NCI-H2107 (cell line): ENCODE results near the gene BMP7.
"Not testable (repeated sequence)": the region's sequence is repeated elsewhere in the genome, so short reads cannot be mapped to it uniquely, and the experiment has no call there.

Source experiments
- DNase-seq: peaks from one replicate; lab custom pipeline; 2025; lab: John Stamatoyannopoulos, UW

The BMP7 gene

DNA sequence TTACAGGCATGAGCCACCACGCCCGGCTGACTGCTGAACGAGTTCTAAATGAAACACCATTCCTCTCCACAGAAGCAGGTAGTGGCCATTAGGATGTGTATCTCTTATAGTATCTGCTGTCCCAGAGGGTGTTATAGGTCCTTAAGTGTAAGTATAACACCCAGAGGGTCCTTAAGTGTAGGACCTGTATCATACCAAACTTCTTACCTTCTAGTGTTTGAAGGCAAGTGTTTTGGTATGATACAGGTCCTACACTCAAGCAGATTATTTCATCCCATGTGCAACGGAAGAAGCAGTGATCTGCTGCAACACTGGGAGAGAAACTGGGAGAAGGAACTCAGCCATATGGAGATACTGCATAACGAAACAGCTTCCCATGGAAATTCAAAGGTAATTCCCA, 17.4 kb downstream of the BMP7 start:
- DNase-seq, result no peak

DNA sequence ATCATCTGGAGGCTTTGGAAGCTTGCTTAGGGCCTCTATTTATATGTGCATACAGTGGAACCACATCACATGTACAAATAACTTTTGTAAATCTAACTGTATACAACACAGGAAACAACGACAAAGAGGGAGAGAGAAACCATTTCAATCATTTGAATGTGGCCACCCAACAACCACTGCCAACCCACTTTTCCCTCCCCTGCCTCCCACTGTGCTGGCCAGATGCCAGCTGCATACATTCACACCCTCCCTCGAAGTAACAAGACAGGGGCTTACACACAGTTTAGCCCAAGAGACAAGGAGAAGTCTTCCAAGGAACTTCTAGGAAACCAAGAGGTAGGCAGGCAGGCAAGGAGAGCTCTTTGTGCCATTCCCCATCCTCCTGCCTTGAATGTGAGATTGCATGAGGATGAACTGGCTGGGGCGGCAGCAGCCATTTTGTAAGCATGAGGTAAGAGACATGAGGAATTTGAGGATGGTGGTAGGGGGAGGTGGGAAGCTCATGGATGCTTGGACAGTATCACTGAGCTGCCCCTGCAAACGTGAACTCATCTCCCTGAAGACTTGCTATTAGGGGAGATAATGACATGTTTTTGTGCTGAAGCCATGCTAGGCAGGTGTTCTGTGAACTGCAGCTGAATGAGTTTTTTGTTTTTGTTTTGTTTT, 18.2 kb downstream of the BMP7 start:
- DNase-seq, result no peak

DNA sequence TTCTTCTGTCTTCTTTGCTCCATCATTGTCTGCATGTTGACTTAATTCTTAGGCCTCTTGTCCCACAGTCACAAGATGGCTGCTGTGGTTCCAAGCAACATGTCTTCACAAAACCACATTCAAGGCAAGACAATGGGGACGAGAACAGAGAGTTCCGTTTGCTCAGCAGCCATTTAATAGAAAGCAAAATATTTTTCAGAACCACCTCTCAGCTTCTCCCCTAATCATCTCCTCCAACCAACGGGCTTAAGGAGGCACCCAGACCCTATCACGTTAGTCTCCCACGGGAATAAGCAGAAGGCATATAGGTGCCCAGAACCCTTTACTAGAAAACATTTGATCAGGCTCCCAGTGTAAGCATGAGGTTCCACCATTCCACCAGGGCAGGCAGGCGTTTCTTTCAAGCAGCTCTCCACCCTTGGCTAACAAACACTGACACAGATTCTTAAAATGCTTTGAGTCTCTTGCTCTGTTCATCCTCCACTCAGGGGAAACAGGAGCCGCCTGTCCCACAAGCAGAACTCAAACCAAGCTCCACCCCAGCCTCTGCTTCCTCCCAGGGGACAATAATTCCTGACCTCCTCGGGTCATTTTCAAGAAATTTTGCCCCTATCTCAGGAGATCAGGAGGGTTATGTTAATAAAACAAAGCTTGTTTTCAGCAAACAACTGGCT, 19.0 kb downstream of the BMP7 start:
- no peak for DNase-seq

DNA sequence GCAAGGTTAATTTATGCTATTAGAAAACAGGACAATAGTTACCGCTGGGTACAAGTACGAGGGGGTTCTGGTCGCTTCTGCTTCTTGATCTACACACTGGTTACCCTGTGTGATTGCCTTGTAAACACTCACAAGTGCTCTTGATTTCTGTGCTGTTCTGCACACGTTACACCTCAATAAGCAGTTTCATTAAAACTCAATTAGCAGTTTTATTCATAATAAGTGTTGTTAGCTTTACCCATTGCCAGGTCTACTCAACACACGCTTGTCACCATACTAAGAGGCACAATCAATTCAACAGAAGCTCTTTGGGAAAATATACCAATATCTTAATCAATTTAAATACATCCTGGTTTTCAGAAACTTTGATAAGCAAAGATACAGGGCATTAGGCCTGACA, 20.4 kb downstream of the BMP7 start:
- DNase-seq, result no peak

DNA sequence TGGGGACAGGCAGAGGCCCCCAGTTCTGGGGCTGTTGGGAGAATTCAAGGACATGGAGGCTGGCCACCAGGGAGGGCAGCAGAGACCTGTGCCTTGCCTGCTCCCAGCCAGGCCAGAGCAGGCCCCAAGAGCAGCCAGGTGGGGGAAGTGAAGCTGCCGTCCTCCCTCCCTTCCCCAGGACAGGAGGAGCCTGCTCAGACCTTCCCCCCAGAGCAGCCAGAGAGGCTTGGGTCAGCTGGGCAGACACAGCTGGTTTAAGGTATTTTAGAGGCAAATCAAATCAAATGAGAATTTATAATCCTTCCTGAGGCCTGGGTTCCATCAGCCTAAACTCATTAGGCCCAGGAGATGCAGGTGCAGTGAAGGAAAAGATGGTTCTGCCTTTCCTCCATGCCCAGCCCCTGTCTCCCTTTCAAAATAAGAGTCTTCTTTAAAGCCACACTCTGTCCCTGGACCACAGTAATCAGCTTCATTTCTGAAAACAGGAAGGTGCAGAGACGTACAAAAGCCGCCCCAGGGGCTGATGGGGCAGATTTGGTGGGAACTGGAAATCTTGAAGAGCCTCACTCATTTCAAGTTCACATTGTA, 21.7 kb downstream of the BMP7 start:
- no peak for DNase-seq

DNA sequence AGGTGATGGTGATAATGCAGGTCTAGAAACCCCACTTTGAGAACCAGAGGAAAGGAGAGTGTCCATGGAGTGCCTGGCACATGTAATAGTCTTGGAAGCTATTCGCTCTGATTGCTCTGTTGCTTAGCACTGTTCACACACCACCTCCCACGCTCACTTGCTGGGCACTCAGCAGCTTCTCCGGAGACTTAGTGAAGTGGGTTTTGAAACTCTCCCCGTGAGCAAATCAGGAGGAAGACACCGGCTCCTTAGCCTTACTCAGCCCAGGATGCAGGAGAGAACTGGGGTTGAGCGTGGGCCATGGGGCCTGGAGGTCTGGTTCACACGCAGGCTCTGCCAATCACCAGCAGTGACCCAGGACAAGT, 22.2 kb downstream of the BMP7 start:
- no peak for DNase-seq

DNA sequence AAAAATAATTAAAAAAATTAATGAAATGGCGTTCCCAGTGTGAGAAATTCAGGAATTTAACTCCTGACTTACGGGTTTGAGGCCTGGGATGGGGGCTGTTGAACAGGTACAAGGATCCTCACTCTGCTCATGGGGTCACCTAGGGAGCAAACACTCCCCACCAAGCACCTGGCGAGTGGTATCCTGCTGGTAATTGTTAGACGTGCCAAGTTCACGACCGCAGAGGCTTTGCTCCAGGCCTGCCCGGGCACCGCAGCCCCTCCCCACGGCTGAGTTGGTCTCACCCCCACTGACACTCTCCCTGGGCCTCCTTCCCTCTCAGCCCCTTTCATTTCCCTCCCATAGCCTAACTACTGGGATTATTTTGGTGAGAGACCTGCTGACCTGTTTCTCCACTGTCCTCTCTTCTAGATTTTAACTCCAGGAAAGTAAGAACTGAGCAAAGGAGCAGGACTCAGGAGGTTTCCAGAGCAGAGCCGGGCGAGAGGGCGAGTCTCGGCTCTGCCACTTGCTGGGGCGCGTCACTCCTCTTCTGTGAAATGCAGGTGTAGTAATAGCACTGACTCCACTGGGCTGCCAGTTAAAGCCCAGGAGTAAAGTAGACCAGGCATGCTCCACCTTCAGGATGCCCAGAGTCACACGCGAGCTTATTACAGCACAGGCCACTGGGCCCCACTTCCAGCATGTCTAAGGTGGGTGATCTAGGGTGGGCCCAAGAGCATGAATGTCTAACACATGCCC, 22.8 kb downstream of the BMP7 start:
- DNase-seq, result no peak

DNA sequence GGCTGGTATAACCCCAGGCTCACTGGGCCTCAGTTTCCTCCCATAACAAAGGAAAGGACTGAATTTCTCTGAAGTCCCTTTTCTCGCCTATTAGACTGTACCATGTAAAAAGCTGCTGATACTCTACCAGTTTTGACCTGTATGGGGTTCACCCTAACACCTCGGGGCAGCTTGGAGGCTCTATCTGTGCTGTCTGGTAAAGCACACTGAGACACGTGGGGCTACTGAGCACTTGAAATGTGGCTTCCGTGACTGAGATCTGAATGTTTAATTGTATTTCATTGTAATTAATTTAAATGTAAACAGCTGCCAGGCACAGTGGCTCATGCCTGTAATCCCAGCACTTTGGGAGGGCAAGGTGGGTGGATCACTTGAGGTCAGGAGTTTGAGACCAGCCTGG, 24.0 kb downstream of the BMP7 start:
- DNase-seq, result no peak

DNA sequence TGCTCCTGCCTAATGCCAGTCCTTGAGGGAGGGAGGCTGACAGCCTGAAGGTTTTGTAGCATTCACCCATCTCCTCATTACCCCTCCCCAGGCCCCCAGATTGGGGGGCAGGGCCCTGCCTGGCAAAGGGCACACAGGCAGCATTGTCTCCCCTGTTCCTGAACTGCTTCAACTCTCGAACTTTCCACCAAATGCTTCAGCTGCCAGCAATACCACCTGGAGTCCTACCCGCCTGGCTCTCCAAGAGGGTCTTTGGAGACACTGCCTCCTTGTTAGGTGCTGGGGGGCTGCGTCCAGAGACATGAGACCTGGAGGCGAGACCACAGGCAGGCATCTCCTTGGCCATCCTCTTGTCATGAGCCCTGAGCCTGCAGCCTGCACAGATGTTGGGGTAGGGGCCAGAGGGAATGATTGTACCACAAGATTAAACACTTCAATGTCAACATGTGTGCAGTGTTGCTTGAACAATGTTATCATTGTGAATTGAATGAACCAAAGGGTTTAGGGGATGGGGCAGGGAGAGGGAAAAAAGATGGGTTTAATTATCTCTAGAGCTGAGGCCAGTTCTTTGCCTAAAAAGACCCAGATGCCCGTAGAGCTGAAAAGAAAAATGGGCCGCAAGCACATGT, 25.0 kb downstream of the BMP7 start:
- no peak for DNase-seq

DNA sequence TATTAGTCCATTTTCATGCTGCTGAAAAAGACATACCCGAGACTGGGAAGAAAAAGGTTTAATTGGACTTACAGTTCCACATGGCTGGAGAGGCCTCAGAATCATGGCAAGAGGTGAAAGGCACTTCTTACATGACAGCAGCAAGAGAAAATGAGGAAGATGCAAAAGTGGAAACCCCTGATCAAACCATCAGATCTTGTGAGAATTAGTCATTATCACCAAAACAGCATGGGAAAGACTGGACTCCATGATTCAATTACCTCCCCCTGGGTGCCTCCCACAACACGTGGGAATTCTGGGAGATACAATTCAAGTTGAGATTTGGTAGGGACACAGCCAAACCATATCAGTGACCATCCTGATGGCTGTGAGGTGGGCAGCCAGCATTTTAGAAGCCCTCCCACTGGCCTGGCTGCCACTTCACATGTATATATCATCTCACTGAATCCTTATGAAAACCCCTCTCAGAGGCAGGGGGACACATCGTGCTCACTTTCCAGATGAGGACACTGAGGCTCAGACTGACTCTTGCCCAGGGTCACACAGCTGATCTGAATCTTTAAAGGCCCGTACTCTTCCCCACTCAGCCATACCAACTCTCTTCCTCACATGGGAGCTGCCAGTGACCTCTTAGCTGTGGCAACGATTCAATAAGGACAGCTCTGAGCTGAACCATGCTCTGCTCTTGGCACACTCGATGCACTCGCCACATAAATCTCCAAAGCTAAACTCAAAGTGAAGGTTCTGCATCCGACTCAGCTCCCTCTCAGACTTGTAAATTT, 25.7 kb downstream of the BMP7 start:
- no peak for DNase-seq

DNA sequence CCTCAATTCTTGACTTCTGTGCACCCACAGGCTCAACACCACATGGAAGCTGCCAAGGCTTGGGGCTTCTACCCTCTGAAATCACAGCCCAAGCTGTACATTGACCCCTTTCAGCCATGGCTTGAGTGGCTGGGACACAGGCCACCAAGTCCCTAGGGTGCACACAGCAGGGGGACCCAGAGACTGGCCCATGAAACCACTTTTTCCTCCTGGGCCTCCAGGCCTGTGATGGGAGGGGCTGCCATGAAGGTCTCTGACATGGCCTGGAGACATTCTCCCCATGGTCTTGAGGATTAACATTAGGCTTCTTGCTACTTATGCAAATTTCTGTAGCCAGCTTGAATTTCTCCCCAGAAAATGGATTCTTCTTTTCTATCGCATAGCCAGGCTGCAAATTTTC, 26.7 kb downstream of the BMP7 start:
- not testable (repeated sequence) for DNase-seq

DNA sequence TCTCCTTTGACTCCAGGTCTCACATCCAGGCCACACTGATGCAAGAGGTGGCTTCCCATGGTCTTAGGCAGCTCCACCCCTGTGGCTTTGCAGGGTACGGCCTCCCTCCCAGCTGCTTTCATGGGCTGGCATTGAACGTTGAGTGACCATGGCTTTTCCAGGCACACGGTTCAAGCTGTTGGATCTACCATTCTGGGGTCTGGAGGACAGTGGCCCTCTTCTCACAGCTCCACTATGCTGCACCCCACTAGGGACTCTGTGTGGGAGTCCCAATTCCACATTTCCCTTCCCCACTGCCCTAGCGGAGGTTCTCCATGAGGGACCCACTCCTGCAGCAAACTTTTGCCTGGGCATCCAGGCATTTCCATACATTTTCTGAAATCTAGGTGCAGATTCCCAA, 27.1 kb downstream of the BMP7 start:
- not testable (repeated sequence) for DNase-seq

DNA sequence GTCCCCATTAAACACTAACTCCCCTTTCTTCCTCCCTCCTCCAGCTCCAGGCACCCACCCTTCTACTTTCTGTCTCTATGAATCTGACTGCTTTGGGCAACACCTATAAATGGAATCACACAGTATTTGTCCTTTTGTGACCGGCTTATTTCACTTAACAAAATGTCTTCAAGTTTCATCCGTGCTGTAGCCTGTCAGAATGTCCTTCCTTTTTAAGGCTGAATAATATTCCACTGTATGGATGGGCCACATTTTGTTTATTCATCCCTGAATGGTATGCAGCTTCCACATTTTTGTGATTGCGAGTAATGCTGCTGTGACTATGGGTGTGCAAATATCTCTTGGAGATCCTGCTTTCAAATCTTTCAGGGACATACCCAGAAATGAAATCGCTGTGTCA, 28.4 kb downstream of the BMP7 start:
- DNase-seq, result no peak

DNA sequence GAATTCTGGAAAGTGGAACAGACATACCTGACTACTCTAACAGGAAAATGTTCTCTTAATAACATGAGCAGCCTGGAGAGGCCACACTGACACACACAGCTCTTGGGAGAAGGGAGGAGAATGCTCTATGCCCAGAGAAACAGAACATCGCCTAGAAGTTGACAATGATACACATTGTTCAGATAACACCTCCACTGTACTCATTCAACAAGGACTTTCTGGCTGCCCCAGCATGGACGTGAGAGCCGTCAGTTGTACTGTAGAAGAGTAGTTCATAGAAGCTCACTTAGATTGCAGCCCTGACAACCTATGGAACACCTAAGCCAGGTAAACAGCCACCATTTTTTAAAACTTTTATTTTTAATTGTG, 28.9 kb downstream of the BMP7 start:
- no peak for DNase-seq

DNA sequence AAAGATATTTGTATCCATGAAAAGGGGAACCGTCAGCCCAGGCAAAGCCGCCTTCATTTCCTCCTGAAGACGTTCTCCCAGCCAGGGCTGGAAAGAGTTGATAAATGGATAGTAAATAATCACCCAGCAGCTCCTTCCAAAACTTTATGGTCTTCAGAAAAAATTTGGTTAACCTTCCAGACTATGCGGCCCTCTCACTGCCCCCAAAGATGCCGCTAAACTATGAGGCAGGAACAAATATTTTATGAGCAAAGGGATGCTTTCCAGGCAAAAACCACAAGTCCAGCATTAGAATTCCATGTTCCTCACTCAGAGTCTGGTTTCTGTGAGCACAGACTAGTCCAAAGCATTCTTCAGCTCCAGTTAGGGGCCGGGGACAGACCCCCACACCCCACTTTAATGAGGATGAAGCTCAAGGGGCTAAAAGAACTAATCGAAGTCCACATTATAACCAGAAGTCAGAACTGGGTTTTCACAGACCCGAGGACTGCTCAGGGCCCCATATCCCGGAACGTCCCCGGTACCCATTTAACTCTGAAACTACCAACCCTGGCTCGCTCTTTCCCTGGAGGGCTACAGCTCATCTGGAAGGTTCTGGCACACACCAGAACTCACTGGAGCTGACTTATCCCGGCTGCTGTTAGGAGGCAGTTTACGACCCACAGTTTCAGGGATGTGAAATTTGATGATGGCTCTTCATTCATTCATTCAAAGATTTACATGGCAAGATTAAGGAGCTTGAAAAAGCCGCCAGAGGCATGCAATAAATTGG, 29.4 kb downstream of the BMP7 start:
- no peak for DNase-seq

DNA sequence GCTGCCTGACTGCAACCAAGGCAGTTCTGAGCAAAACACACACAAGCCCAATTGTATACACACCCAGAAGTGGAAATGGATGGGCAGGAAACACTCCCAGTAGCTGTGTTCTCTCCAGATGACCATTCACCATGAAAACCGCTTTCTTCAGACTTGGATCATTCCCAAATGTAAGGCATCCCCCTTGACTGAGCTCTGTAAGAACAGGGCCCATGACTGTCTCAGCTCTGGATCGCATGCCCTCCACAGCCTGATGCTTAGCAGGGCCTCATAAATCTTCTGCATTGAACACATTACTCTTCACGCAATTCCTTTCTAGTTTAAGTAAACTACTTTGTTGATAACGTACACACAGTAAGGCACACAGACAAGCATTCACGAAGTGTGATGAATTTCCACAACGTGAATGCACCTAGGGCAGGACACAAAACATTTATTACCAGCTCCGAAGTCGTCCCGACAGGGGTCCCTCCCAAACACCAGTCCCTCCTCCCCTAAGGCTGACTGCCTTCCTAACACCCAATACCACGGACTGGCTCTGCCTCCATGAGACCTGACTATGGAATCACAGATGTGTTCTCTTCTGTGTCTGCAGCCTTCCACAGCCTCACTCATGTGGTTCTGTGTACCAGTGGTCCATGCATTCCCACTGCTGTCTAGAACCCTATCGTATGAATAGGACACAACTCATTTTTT, 31.7 kb downstream of the BMP7 start:
- DNase-seq, result no peak

DNA sequence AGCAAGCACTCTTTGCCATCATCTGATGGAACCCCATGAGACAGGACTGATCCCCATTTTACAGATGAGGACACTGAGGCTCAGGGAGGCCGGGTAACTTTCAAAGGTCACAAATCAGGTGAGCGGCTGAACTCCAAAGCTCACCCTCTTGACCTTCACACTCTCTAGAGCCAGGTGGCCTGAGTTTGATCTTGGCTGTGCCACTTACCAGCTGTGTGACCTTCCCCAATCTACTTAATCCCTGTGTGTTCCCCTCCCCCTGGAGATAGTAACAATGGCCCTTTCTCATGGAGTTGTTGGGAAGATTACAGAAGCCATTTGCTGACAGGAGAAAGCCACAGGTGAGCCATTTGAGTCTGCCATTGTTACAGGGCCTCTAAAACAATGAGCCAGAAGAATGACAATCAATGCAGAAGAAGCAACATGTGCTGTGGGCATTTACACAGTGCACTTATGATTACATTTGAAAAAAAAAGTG, 34.5 kb downstream of the BMP7 start:
- no peak for DNase-seq

DNA sequence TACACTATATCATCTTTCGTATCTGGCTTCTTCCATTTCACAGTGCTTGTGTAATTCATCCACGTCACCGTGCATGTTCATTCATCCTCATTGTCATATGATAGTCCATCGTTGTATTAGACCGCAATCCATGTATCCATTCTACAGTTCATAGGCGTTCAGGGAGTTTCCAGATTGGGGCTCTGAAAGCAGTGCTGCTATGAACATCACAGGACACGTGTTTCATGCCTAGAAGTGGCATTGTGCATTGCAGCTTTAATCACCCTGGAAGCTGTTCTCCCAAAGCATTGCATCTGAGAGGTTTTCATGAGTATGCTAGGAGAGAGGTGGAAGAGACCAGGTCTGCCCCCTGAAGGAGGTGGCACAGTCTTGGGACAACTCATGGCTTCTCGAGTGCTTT, 35.3 kb downstream of the BMP7 start:
- DNase-seq, result no peak

DNA sequence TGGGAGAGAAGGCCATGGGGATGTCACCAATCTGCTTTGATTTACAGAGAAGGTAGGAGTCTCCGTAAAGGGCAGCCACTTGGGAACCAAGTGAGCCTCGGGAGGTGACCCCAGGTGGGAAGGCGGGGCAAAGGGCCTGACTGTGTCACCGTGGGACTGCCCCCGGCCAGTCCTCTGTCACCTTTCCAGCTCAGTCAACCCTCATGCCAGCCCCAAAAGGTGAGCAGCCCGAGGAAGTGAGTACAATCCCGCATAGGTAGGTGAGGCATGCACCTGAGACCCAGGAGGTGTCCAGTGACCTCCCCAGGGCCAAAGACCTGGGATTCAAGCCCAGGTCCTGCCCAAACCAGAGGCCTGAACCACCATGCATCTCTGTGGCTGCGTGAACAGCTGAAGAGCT, 36.2 kb downstream of the BMP7 start:
- DNase-seq, result no peak

DNA sequence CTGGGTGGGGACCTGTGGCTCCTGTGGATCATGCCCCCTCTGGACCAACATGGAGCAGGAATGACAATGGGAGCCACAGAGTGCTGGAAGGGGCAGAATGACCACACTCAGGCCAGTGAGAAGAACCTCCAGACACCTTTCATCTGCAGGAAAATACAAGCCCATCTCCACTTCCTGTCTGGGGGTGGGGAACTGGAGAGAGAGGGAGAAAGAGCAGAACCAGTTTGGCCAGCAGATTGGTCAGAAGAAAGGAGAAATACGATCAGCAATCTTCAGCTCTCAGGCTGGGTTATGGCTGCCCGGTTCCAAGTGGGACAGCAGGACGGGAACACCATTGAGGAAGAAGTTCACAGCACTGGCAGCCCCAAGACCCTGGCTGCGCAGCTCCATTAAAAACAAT, 37.0 kb downstream of the BMP7 start:
- no peak for DNase-seq
